ENCODE measurements around the gene ZNF512. TPM values are rescaled to one million over a fixed set of nuclear protein-coding genes. Genes with fewer than 3 reads are reported as not detected.
"Not testable (repeated sequence)": the region's sequence is repeated elsewhere in the genome, so short reads cannot be mapped to it uniquely, and the experiment has no call there.

The ZNF512 gene
- total RNA-seq, 1 donor from 2014 or later: 35.7 TPM

DNA sequence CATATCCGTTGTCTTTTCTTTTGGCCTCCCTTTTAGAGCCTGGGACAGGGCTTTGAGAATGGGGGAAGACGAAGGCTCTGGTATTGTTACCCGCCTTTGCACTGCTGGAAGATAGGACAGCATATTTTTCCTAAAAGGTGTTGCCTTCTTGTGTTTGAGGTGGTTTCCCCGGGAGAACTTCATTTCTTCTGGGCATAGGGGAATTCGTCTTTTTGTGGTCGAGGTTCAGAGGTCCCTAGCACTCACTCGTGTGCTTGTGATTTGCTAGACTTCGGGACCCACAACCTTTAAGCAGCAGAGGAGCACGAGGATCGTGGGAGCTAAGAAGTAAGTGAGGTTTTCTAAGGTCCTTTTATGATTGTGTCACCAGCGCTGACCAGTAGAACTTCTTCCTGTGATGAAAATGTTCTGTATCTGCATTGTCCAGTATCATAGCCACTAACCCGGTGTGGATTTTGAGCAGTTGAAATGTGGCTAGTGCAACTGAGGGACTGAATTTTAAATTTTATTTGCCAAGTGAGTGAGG, 611 bp downstream of the ZNF512 start:
- peak; percentile 22 for DNase-seq (ENCODE audit: low read depth)

GRCh38 chr2:27584597-27584996, 1.8 kb downstream of the ZNF512 start:
- DNase-seq (ENCODE audit: low read depth): no peak

DNA sequence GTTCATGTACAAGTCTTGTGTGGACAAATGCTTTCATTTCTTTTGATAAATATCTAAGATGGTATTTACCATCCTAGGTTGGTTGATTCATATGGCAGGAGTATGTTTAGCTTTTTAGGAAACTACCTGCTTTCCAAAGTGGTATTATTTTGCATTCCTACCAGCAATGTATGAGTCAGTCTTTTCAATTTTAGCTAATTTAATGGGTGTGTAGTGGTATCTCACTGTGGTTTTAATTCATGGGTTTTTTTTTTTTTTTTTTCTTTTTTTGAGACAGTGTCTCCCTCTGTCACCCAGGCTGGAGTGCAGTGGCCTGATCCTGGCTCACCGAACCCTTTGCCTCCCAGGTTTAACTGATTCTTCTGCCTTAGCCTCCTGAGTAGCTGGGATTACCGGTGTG, 4.2 kb downstream of the ZNF512 start:
- no peak for DNase-seq (ENCODE audit: low read depth)

- no peak for DNase-seq (ENCODE audit: low read depth)
Measured at GRCh38 chr2:27588308-27588707, 5.5 kb downstream of the ZNF512 start.

- DNase-seq (ENCODE audit: low read depth): no peak
Measured at GRCh38 chr2:27591745-27592144, 8.9 kb downstream of the ZNF512 start.

GRCh38 chr2:27593240-27593639, 10.4 kb downstream of the ZNF512 start:
- no peak for DNase-seq (ENCODE audit: low read depth)

GRCh38 chr2:27594020-27594703, 11.3 kb downstream of the ZNF512 start:
- DNase-seq (ENCODE audit: low read depth): not testable (repeated sequence)

DNA sequence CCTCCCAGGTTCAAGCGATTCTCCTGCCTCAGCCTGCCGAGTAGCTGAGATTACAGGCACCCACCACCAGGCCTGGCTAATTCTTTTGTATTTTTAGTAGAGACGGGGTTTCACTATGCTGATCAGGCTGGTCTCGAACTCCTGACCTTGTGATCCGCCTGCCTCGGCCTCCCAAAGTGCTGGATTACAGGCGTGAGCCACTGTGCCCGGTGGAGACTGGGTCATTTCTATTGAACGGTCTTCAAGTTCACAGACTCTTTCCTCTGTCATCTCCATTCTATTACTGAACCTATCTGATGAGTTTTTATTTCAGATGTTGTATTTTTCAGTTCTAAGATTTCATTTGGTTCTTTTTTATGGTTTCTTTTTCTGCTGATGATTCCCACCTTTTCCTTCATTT, 12.6 kb downstream of the ZNF512 start:
- DNase-seq (ENCODE audit: low read depth): not testable (repeated sequence)

DNA sequence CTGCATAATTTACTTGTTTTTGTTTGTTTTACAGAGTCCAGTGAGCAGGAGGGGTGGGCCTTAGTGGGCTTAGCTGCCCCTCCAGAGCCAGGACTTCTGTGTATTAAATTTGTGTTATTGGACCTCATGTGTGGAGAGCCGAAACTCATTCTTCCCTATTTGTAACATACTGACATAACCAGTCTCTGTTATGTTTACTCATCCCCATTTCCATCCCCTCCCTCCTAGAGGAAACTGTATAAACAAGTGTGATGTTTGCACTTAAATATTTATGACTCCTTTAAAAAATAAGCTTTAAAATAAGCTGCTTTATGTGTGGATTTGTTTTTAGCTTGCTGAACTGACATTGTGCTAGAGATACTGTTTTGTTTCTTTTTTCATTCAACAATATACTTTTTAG, 13.8 kb downstream of the ZNF512 start:
- no peak for DNase-seq (ENCODE audit: low read depth)

- no peak for DNase-seq (ENCODE audit: low read depth)
Measured at GRCh38 chr2:27606611-27607010, 23.8 kb downstream of the ZNF512 start.

DNA sequence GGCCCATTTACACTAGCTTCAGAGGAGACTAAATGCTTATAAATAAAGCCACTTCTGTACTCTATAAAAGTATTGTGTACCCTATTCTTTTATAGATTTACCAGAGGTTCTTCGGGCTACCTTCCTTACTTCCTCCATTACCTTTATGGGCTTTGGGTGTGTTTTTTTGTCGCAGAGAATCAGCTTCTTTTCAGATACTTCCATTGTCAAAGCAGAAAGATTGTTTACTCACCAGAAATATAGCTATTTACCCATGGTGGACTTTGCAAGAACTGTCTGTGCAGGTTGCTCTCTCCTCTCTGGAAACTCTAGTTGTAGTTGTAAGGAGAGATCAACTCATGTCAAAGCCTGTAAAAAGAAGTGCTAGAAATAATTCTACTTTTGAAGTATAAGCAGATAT, 31.1 kb downstream of the ZNF512 start:
- no peak for DNase-seq (ENCODE audit: low read depth)

DNA sequence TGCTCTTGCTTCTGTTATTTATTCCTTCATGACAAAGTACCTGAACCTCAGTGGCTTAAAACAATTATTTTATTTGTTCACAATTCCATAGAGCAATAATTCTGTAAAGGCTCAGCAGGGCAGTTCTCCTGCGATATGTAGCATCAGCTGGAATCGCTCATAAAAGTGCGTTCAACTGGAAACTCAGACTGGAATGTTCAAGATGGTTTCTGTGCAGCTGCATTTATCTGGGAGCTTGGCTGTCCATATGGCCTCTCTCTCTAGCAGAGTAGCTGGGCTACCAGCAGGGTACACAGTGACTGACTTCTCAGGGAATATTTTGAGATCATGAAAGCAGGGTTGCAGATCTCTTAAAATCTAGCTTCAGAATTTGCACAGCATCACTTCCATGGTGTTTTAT, 32.5 kb downstream of the ZNF512 start:
- DNase-seq (ENCODE audit: low read depth): no peak

DNA sequence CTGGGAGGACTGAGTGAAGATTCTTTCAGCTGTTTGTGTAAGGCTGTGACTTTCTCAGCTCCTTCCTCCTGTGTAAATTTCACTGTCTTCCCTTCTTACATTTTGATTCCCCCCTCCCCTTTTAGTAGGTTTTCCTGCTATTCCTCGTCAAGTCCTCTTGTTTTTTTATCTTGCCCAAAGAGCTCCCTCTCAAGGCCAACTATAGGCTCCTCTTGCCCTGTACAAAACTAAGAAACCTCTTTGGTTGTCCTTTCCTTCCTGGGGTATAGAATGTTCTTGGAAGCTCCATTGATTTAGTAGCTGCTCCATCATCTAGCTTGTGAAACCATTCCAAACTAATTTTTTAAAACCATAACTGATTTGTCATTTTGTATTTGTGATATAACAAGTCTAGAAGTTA, 38.7 kb downstream of the ZNF512 start:
- no peak for DNase-seq (ENCODE audit: low read depth)

DNA sequence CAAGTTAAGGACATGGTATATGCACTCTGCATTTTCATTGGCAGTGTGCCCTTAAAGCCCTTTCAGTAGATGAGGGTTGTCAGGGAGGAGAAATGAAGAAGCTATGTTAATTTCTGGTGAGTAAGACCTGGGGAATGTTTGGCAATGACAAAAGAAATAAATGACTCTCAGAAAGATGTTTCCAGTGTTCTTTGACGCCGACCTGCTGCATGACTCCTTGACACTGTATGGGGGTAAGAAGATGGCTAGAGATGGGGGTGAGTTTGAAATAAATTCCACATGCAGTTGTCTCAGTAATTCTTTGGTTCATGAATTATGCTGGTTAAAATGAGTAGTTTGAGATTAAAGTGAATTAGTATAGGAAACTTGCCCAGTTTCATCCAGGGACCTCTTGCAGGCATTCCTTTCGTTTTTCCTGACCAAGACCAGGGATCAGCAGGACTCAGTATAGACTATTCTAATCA, 40.1 kb downstream of the ZNF512 start:
- DNase-seq (ENCODE audit: low read depth): peak; percentile 6

DNA sequence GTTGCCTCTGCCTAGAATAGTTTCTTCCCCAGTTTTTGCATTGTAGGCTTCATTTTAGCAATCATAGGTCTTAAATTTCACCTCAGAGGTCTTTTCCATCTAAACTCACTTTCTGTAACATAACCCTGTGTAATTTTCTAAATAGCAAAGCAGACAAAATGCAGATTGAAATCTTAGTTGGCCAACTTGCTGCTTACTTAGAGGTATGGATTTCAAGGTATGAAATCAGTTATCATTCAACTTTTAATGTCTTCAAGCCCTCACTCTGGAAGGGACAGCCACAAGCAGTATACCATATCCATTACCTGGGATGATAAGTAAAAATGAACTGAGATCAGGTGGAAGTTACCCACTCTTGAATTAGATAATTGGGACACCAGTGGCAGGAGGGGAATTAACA, 42.1 kb downstream of the ZNF512 start:
- no peak for DNase-seq (ENCODE audit: low read depth)

- not testable (repeated sequence) for DNase-seq (ENCODE audit: low read depth)
Measured at GRCh38 chr2:27626323-27626722, 43.5 kb downstream of the ZNF512 start.

- peak; percentile 68 for DNase-seq (ENCODE audit: low read depth)
Measured at GRCh38 chr2:27626921-27627320, 44.1 kb downstream of the ZNF512 start.

- DNase-seq (ENCODE audit: low read depth): peak; percentile 84
Measured at GRCh38 chr2:27627963-27628766, 45.3 kb downstream of the ZNF512 start.

DNA sequence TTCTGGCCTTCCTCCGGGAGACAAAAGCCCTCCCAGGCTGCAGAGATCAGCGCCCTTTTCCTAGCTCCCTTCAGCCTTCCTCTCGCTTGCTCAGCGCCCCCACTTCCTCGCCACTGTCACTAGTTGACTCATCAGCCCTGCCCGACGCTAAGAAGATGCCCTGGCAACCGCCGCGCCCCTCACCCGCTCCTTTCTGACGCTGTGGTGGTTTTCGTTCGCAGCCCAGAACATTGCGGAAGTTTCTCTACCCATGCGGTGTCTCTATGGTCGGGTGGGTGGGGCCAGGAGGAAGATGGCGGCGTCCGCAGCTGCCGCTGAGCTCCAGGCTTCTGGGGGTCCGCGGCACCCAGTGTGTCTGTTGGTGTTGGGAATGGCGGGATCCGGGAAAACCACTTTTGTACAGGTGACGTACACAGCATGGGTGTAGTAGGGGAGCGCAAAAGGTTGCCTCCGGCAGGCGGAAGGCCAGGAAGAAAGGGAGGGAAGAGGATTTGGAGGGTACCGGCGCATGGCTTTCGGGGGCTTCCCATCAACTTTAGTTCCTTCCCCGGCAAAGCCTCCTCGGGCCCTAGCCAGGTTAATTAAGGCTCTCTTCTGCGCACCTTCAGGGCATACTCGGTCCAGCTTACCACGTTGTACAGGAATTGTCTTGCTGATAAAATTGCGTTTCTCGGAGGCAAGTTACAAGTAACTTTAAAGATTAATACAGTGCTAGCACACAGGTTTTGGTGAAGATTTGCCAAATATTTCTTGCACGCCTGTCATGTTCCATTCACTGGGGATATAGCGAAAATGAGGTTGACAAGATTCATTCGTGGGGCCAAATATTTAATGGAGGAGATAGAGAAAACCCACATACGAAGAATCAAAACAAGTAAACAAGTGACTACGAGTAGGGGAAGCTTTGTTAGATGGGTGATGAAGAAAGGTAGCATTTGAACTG, 46.2 kb downstream of the ZNF512 start, which contains the start of the genes CCDC121 and GPN1:
TSS of gene CCDC121 (minus strand) at position 246 of the 943 bp plus-strand sequence. CDS start 1,213 bp downstream, outside the sequence.
TSS of gene GPN1 (plus strand) at position 284 of the 943 bp plus-strand sequence. CDS start at position 293, 9 bp downstream.
- peak; percentile 97 for DNase-seq (ENCODE audit: low read depth)

DNA sequence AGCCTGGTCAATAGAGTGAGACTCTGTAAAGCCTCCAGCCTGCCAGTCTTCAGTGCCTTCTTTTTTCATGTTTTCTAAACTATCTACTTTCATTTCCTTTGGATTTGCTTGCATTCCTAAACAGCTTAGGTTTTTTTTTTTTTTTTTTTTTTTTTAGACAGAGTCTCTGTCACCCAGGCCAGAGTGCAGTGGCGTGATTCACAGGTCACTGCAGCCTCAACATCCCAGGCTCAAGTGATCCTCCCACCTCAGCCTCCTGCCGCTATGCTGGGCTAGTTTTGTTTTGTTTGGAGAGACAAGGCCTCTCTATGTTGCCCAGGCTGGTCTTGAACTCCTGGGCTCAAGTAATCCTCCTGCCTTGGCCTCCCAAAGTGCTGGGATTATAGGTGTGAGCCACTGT, 47.4 kb downstream of the ZNF512 start:
- DNase-seq (ENCODE audit: low read depth): not testable (repeated sequence)

DNA sequence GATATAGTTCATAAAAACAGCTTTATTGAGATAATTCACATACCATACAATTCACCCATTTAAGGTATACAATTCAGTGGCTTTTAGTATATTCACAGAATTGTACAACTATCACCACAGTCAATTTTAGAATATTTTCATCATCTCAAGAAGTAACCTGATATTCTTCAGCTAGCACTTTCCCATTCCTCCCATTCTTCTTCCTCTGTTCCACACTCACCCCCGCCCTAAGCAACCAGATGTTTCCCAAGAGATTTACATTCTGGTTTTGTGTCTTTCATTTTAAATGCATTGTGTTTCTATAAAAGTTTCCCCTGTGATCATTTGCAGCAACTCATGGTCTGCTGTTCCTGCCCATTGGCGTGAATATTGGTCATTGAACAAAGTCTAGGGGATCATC, 51.4 kb downstream of the ZNF512 start:
- DNase-seq (ENCODE audit: low read depth): no peak

Data from myocyte (in vitro differentiated cells).